K562 (cell line): ENCODE measurements around the gene CACNA1C. TPM values are rescaled to one million over a fixed set of nuclear protein-coding genes. Genes with fewer than 3 reads are reported as not detected.

ENCODE experiments used
- ATAC-seq: fragments of 200-7000 bp; cut with Tn5 transposase; 3 replicates; pipeline ENCODE4 v1.9.1; 2020; ENCODE audit warnings: moderate library complexity
- BruUV-seq: library from RNA; stranded (reverse); fragments of 400-500 nt; replicated peaks from 2 replicates; lab custom pipeline; 2021; lab: Mats Ljungman, UMichigan
- CTCF ChIA-PET: fragments of 300-600 bp; formaldehyde crosslinking; extraction: SDS; loops from one replicate; lab custom pipeline; 2021; ENCODE audit warnings: low intra/inter-chr PET ratio; lab: Yijun Ruan, JAX
- POLR2A ChIA-PET: fragments of 300-600, 350-650 bp; sonication (Branson Sonifier 250); formaldehyde crosslinking; extraction: SDS; loops from one replicate; lab custom pipeline; 2021; ENCODE audit warnings: antibody characterized with exemption, inconsistent platforms; lab: Yijun Ruan, JAX
- DNase-seq, 4 experiments: peaks; one replicate each; pipeline versions ENCODE4 v3.0.0 to v3.0.0-alpha.2; 2011 to 2018; ENCODE audit warnings: low spot score in 3 of 4, mixed read lengths in 3 of 4; ENCODE audit errors: extremely low read depth in 1 of 4
- FAIRE-seq: peaks from 2 replicates; lab custom pipeline; 2011; peaks lifted over from hg19 to GRCh38; lab: Jason Lieb, UNC
- H2AFZ ChIP-seq: 2 replicates; pipeline ENCODE4 v1.6.0; 2011; ENCODE audit warnings: low read depth, low read length, control low read depth, inconsistent platforms
- H3K27ac ChIP-seq: fragments of 200-600 bp; 3 replicates; pipeline ENCODE4 v1.8.0; 2011; ENCODE audit warnings: low read depth, mild to moderate bottlenecking, control low read depth, inconsistent platforms, low read length, moderate library complexity, mixed read lengths; ENCODE audit errors: extremely low read depth
- H3K27me3 ChIP-seq, 2 experiments: fragments of 300-600 bp in 1 of 2; 2 replicates in 1 of 2; 3 replicates in 1 of 2; pipeline versions ENCODE4 v1.6.0 to v1.8.0; 2011; ENCODE audit warnings: inconsistent platforms in 2 of 2, low read length in 2 of 2, mild to moderate bottlenecking in 1 of 2, mixed read lengths in 1 of 2, moderate library complexity in 1 of 2; ENCODE audit not compliant: control insufficient read depth in 2 of 2, insufficient read depth in 2 of 2
- H3K36me3 ChIP-seq: fragments of 300-600 bp; 3 replicates; pipeline ENCODE4 v1.8.0; 2011; ENCODE audit warnings: mild to moderate bottlenecking, low read length, inconsistent platforms; ENCODE audit not compliant: control insufficient read depth, insufficient read depth
- H3K4me1 ChIP-seq, 2 experiments: fragments of 200-600 bp in 1 of 2; replicated peaks in 1 of 2; 2 replicates in 1 of 2; 3 replicates in 1 of 2; pipeline versions ENCODE4 v1.5.1 to v1.8.0; 2011; ENCODE audit warnings: inconsistent platforms in 2 of 2, low read length in 2 of 2, mild to moderate bottlenecking in 1 of 2, mixed read lengths in 1 of 2, moderate library complexity in 1 of 2; ENCODE audit not compliant: control insufficient read depth in 2 of 2, insufficient read depth in 2 of 2
- H3K4me2 ChIP-seq: 2 replicates; pipeline ENCODE4 v1.6.1; 2011; ENCODE audit warnings: low read length, control low read depth, inconsistent platforms, mixed read lengths; ENCODE audit not compliant: insufficient read depth
- H3K4me3 ChIP-seq: fragments of 200-600 bp; sonication (generic), shearing (Covaris generic); 2 replicates; pipeline ENCODE4 v1.5.1; 2016; ENCODE audit warnings: control low read depth, inconsistent platforms
- H3K79me2 ChIP-seq: fragments of 200-600 bp; 3 replicates; pipeline ENCODE4 v1.8.0; 2011; ENCODE audit warnings: low read length, inconsistent platforms; ENCODE audit not compliant: control insufficient read depth, insufficient read depth
- H3K9ac ChIP-seq, 2 experiments: 2 replicates each; pipeline versions ENCODE4 v1.6.0 to v1.6.1; 2011; ENCODE audit warnings: low read depth in 2 of 2, low read length in 2 of 2, control low read depth in 1 of 2, inconsistent platforms in 1 of 2, mild to moderate bottlenecking in 1 of 2, mixed read lengths in 1 of 2; ENCODE audit not compliant: insufficient read depth in 1 of 2
- H3K9me1 ChIP-seq: one replicate; pipeline ENCODE4 v1.6.0; 2011; ENCODE audit warnings: inconsistent platforms, mild to moderate bottlenecking, low read length, moderate library complexity; ENCODE audit not compliant: control insufficient read depth, insufficient read depth
- H3K9me3 ChIP-seq: replicated peaks from 2 replicates; pipeline ENCODE4 v1.5.1; 2011; ENCODE audit warnings: low read depth, low read length, inconsistent platforms; ENCODE audit not compliant: control insufficient read depth, insufficient read depth
- H4K20me1 ChIP-seq: replicated peaks from 2 replicates; pipeline ENCODE4 v1.6.1; 2011; ENCODE audit warnings: low read length, inconsistent platforms, mixed read lengths; ENCODE audit not compliant: control insufficient read depth, insufficient read depth
- CC2D1A ChIP-seq: fragments of 450-650 bp; IDR thresholded peaks from 2 replicates; pipeline ENCODE4 v1.6.1; 2017; ENCODE audit warnings: mild to moderate bottlenecking
- CEBPB ChIP-seq: fragments of 450-650 bp; IDR thresholded peaks from 2 replicates; pipeline ENCODE4 v1.6.1; 2016; ENCODE audit warnings: missing genetic modification characterization, missing compliant biosample characterization
- CHAMP1 ChIP-seq: fragments of 450-650 bp; IDR thresholded peaks from 2 replicates; pipeline ENCODE4 v1.6.1; 2016; ENCODE audit warnings: mild to moderate bottlenecking
- CREB3 ChIP-seq: fragments of 450-650 bp; conservative IDR thresholded peaks from 2 replicates; pipeline ENCODE4 v1.6.1; 2016; ENCODE audit warnings: missing genetic modification characterization, low read depth, mild to moderate bottlenecking, missing compliant biosample characterization, moderate library complexity
- MCM5 ChIP-seq: fragments of 450-650 bp; IDR thresholded peaks from 2 replicates; pipeline ENCODE4 v1.6.1; 2016; ENCODE audit warnings: low read depth
- MED1 ChIP-seq: sonication (generic); formaldehyde crosslinking; IDR thresholded peaks from 2 replicates; pipeline ENCODE4 v1.8.1; 2023; ENCODE audit warnings: missing genetic modification reagents, borderline replicate concordance
- NCOA2 ChIP-seq, 2 experiments: fragments of 450-650 bp; IDR thresholded peaks; 2 replicates each; pipeline ENCODE4 v1.6.1; 2018; ENCODE audit warnings: mild to moderate bottlenecking in 2 of 2, moderate library complexity in 1 of 2; ENCODE audit not compliant: partially characterized antibody in 2 of 2
- RUNX1 ChIP-seq: sonication (generic); IDR thresholded peaks from 2 replicates; pipeline ENCODE4 v1.6.1; 2016; ENCODE audit warnings: antibody characterized with exemption, low read depth
- SAFB2 ChIP-seq: fragments of 200-400 bp; formaldehyde crosslinking; IDR thresholded peaks from 2 replicates; pipeline ENCODE4 v1.6.1; 2018; ENCODE audit warnings: borderline replicate concordance, low read length, low read depth, moderate library complexity; ENCODE audit not compliant: severe bottlenecking
- XRCC5 ChIP-seq: fragments of 200-400 bp; formaldehyde crosslinking; IDR thresholded peaks from 2 replicates; pipeline ENCODE4 v1.6.1; 2017; ENCODE audit warnings: low read depth, mild to moderate bottlenecking, low read length
- YY1 ChIP-seq, 3 experiments: IDR thresholded peaks; 2 replicates each; pipeline ENCODE4 v1.6.1; 2011; ENCODE audit warnings: low read length in 2 of 3, mild to moderate bottlenecking in 2 of 3, moderate library complexity in 2 of 3, borderline replicate concordance in 1 of 3, control low read depth in 1 of 3, low read depth in 1 of 3; ENCODE audit not compliant: insufficient read depth in 3 of 3, insufficient replicate concordance in 2 of 3, control insufficient read depth in 1 of 3, insufficient read length in 1 of 3; ENCODE audit errors: extremely low read depth in 1 of 3
- ZBTB5 ChIP-seq: fragments of 450-650 bp; IDR thresholded peaks from 2 replicates; pipeline ENCODE4 v1.6.1; 2017; ENCODE audit warnings: antibody characterized with exemption
- ZKSCAN3 ChIP-seq: fragments of 250-450 bp; sonication (Bioruptor Pico); IDR thresholded peaks from 2 replicates; pipeline ENCODE4 v1.4.0; 2020
- WGBS: fragments of 100-300 bp; shearing (Covaris generic); methylation state at CpG from one replicate; pipeline ENCODE4 v1.1.6; 2016; ENCODE audit warnings: low coverage, mixed read lengths; ENCODE audit not compliant: insufficient coverage; ENCODE audit errors: missing lambda C conversion rate; 5-methylcytosine and 5-hydroxymethylcytosine counted together
- in situ Hi-C: fragments of 300-500 bp; cut with MboI; formaldehyde crosslinking; loops from 4 replicates; pipeline ENCODE4 v1.15.0; 2018; ENCODE audit warnings: inconsistent platforms, mixed read lengths
- intact Hi-C: fragments of 100-400 bp; cut with micrococcal nuclease; formaldehyde crosslinking; loops from 2 replicates; pipeline ENCODE4 v1.14.2; 2022
- polyA plus RNA-seq, 8 experiments: library from polyadenylated mRNA; depleted of rRNA in 4 of 8; stranded (reverse) in 5 of 8; unstranded in 3 of 8; fragments of >200 nt; fragmentation: Nextera tagmentation in 2 of 8; fragmentation: Illumina TruSeq in 1 of 8; extraction: Ambion mirVana in 2 of 8; extraction: Trizol in 1 of 8; gene quantifications; 2 replicates each; pipeline versions ENCODE4 v1.2.1 to v1.2.3, GENCODE V29; 2011 to 2014; ENCODE audit warnings: inconsistent platforms in 1 of 8, missing spikeins in 1 of 8
- total RNA-seq, 7 experiments: library from RNA; depleted of rRNA in 6 of 7; stranded (reverse); fragments of >200 nt in 6 of 7; fragmentation: Illumina TruSeq in 2 of 7; extraction: Trizol in 2 of 7; gene quantifications; 2 replicates each; pipeline versions ENCODE4 v1.2.1 to v1.2.3, GENCODE V29; 2011 to 2021; ENCODE audit warnings: low replicate concordance in 1 of 7

CACNA1C gene
- total and polyA plus RNA-seq, 9 of the 15 experiments (the other 6 are each of a cell fraction or from before 2014, with no cell fraction given) = not detected

- no TSS peak for BruUV-seq
- WGBS = 0% methylated on average over 4 of the region's 10 CpGs
These were observed 86.9 kb downstream of the CACNA1C start for GRCh38 chr12:2139651-2140050.

More at GRCh38 chr12:2139651-2140050, 86.9 kb downstream of the CACNA1C start:
- in situ Hi-C loops (no loop called here), intact Hi-C loops (no loop called here)
- H3K9ac ChIP-seq = no peak overlapping the region; a peak in 1 of 4 replicates
- no peak overlapping the region for H3K4me2 ChIP-seq
- no peak overlapping the region for H3K27ac ChIP-seq
- TF ChIP-seq SAFB2 (no peak), YY1 (IDR thresholded peaks at IDR 0.05; ENCODE audit: borderline replicate concordance in 1 of 3, control insufficient read depth in 1 of 3, extremely low read depth in 1 of 3, insufficient read depth in 3 of 3, insufficient read length in 1 of 3, insufficient replicate concordance in 2 of 3, low read depth in 1 of 3, low read length in 2 of 3) (no peak), MCM5 (no peak), ZKSCAN3 (CRISPR knock-in tag) (no peak), XRCC5 (no peak), CEBPB (no peak), MED1 (no peak), CHAMP1 (no peak), CREB3 (tag) (no peak), ZBTB5 (no peak), RUNX1 (no peak), CC2D1A (no peak), NCOA2 (IDR thresholded peaks at IDR 0.05; ENCODE audit: partially characterized antibody in 2 of 2) (no peak)
- no peaks in the 10 kb centered on the region for H3K9me1 ChIP-seq
- DNase-seq (no peak), FAIRE-seq (no peak), ATAC-seq (no peak)
- ChIA-PET POLR2A (interaction anchor here (0.5 kb wide), 1 partner anchor 389 kb away, joined by 3 read pairs; no protein-coding TSS in a partner anchor), CTCF (no interaction called here)
- H3K4me3 ChIP-seq = no peak overlapping the region
- no peaks in the 10 kb centered on the region for H3K79me2 ChIP-seq
- no peaks in the 10 kb centered on the region for H4K20me1 ChIP-seq
- no peak overlapping the region for H2AFZ ChIP-seq
- no peaks in the 10 kb centered on the region for H3K9me3 ChIP-seq
- H3K27me3 ChIP-seq = peaks cover 3 to 29% of the 10 kb centered on the region in 2 experiments; a peak in 3 of 5 replicates
- H3K36me3 ChIP-seq = no peaks in the 10 kb centered on the region
- no peaks in the 10 kb centered on the region; a peak in 1 of 5 replicates for H3K4me1 ChIP-seq
